GM15510 (cell line): Measurements from ENCODE around the gene HAPLN2.

ENCODE experiments used
- POLR2A ChIP-seq: IDR thresholded peaks from 3 replicates; pipeline ENCODE4 v1.6.1; 2011; ENCODE audit warnings: borderline replicate concordance; ENCODE audit not compliant: insufficient read length; ENCODE audit errors: extremely low read depth

The HAPLN2 gene

DNA sequence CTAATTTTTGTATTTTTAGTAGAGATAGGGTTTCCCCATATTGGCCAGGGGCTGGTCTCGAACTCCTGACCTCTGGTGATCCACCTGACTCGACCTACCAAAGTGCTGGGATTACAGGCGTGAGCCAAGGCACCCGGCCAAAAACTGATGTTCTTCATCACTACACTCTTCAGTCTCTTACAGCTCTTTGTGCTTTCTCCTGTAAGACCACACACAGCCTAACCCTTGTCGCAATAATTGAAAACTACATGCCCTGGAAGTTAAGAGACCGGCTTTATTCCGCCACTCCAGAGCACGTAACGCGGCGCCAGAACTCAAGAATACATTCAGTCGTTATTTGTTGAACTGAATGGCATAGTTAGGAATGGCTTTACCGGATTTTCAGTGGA, 18.5 kb upstream of the HAPLN2 start:
- TF ChIP-seq POLR2A = no peak

DNA sequence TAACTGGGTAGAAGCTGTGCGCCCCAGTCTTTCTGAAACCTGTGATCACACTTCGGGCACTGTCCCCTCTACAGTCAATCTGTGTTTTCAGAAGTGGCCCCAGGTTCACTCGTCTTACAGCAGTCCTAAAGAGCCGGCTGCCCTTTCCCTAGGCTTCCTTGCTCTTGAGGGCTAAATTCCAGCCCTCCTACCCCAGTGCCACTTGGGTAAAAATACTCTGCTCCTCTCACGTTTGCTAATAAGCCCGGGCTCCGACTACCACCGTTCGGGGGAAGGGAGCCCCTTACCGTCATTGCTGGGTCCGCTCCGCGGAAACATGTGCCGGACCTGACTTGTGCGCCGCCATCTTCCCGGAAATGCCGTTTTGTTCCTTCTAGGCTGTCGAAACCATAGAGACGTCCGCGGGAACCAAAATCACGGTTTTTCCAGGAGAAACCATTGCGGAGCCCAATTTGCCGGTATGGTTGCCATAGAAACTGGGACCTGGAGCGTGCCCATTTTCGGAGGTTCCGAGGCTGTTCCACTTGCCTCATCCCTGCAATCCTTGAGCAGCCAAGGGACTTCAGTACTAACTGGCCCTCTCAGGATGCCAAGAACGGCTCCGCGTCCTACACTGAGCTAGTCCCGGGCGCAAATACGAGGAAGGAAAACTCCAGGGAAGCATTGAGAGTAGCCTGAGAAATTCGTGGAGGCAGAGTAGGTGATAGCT, 17.9 kb upstream of the HAPLN2 start, which contains the start of gene GPATCH4:
GPATCH4 (minus strand) TSS at position 358 of the 709 bp plus-strand sequence.
- peak; percentile 82 for TF ChIP-seq POLR2A

DNA sequence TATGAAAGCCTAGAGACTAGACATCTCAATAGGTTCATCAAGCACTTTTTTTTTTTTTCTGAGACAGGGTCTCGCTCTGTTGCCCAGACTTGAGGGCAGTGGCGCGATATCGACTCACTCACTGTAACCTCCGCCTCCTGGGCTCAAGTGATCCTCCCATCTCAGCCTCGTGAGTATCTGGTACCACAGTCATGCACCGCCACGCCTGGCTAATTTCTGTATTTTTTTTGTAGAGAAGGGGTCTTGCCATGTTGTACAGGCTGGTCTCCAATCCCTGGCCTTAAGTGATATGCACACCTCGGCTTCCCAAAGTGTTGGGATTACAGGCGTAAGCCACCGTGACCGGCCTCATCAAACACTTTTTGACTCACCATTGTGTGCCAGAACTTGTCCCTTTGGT, 17.3 kb upstream of the HAPLN2 start:
- TF ChIP-seq POLR2A = no peak

DNA sequence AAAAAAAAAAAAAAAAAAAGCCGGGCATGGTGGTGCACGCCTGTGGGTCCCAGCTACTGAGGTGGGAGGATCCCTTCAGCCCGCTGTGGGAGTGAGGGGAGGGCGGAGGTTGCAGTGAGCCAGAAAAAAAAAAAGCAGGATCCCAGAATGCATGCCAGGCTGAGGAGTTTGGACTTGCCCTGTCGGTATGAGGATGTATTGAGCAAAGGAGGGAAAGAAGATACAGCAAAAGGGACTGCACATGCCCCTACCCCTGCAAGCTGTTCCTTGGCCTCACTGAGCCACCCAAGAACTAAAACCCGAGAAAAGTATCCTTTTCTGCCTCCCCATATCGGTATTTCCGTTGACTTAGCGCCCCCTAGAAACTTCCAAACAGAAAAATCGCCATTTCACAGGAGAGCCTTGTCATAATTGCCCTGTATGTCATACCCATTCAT, 16.6 kb upstream of the HAPLN2 start:
- TF ChIP-seq POLR2A = no peak

DNA sequence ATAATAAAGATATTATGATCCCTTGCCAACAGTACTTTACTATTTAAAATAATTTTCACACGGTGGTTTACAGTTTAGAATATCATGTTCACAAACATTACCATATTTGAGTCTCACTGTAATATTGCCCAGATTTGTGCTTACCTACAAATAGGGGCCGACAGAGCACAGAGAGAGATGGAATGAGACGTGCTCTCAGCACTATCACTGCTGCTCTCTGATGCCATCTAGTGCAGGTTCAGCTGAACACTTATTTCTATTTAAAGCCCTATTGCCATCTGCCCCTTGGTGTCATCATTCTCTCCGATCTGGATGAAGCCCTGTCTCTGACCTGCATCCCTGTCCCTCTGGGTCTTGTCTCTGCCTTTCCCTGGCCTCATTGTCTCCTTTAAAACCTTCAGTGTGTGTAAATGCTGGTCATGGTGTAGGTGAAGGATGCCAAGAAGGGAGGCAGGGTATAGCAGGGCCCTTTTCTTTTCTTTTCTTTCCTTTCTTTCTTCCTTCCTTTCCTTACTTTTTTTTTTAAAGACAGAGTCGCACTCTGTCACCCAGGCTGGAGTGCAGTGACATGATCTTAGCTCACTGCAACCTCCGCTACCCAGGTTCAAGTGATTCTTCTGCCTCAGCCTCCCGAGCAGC, 11.1 kb upstream of the HAPLN2 start:
- TF ChIP-seq POLR2A = no peak

DNA sequence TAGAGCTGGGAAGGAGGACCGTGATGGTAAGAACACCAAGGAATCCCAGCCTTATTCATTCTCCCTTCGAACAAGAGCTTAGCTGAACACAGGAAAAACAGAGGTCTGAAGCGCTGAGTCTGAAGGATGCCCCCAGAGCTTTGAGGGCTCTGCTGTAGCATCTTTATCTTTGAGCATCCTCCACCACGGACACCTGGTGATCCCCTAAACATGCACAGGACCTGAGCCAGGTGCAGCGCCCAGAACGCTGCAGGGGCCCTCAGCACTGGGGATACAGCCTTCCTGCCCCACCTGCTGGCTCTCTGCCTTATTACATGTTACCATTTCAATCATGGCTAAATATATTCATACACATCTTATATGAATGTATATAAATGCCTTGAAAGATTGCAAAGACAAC, 10.2 kb upstream of the HAPLN2 start:
- no peak for TF ChIP-seq POLR2A

DNA sequence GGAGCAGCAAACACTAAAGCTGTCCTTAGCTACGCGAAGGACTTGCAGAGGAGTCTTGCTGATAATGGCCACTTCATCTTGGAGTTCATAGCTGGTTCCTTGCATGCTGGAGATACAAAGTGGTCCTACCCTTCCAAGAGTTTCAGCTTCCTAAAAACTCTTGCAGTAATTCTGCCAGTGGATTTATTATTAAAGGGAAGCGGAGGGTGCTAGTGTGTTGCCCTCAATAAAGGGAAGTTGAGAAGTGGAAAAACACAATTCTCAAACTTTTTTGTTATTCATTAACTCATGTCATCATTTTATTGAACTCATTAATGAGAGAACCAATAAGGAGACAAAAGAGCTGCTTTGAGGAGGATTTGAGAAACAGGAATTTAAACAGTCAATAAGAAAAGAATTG, 6.5 kb upstream of the HAPLN2 start:
- no peak for TF ChIP-seq POLR2A

DNA sequence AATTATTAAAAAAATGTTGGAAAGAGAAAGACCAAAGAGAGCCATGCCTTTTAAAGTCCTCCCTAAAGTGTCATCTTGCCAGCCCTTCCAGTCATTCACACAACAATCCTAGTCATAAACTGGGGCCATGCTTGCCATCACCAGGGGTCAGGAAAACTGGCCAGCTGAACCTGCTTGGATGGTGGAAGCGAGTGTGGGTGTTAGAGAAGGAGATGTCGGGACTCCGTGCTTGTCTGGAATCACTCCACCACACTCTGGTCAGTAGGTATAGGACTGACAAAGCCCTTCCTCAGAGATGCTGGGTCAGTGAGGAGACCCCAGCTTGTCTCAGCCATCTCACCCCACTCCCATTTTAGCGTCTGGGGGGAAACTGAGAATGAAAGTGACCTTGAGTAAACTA, 3.3 kb upstream of the HAPLN2 start:
- TF ChIP-seq POLR2A = no peak

DNA sequence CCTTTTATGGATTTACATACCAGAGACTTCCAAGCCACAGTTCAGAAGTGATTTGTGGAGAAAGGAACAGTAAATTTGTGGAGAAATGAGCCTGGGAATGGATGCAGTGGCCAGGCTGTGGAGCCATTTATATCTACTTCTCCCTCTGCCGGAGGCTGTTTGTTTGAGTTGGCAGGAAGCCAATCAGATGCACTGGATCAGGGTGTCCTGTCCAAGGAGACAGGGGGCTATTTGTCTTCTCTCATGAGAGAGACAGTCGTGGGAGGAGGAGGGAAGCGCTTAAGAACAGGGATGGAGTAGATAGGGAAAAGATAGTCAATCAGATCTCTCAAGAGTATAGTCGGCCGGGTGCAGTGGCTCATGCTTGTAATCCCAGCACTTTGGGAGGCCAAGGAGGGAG, 2.8 kb upstream of the HAPLN2 start:
- no peak for TF ChIP-seq POLR2A

DNA sequence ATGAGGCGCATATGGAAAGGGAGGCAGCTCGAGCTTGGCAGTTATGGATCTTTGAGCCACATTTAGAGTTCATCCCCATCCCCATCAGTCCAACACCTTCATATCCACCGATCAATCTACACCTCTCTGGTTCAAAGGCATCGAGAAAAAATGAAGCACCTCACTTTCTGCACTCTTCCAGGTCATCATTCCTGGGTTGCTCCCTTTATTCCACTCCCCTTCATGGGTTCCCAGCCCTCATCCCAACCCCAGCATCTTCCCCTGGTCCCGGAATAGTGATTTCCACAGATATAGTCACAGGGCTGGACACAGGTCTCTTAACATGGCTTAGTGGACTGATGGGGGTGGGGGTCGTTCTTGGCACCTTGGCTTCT, 354 bp downstream of the HAPLN2 start:
- TF ChIP-seq POLR2A = no peak

DNA sequence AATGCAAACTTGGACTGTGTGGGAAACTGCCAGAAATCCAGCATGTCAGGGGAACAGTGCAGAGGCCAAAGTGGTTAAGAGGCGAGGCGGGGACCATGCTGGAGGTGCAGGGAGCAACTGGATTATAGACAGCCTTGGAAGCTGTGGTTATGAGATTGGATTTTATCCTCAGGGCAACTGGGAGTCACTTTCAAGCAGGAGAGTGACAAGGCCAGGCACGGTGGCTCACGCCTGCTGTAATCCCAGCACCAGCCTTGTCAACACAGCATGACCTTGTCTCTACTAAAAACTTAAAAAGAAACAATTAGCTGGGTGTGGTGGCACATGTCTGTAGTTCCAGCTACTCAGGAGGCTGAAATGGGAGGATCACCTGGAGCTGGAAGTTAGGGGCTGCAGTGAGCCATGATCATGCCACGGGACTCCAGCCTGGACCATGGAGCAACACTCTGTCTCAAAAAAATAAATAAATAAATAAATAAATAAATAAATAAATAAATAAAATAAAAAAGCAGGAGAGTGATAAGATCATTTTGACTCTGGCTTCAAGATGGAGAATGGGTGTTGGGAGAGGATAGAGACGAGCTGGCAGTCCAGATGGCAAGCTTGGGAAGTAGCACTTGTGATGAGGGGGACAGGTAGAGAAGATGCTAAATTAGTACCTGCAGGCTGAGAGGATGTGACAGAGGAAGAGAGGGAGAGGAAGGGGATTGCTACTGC, 3.5 kb downstream of the HAPLN2 start:
- no peak for TF ChIP-seq POLR2A

DNA sequence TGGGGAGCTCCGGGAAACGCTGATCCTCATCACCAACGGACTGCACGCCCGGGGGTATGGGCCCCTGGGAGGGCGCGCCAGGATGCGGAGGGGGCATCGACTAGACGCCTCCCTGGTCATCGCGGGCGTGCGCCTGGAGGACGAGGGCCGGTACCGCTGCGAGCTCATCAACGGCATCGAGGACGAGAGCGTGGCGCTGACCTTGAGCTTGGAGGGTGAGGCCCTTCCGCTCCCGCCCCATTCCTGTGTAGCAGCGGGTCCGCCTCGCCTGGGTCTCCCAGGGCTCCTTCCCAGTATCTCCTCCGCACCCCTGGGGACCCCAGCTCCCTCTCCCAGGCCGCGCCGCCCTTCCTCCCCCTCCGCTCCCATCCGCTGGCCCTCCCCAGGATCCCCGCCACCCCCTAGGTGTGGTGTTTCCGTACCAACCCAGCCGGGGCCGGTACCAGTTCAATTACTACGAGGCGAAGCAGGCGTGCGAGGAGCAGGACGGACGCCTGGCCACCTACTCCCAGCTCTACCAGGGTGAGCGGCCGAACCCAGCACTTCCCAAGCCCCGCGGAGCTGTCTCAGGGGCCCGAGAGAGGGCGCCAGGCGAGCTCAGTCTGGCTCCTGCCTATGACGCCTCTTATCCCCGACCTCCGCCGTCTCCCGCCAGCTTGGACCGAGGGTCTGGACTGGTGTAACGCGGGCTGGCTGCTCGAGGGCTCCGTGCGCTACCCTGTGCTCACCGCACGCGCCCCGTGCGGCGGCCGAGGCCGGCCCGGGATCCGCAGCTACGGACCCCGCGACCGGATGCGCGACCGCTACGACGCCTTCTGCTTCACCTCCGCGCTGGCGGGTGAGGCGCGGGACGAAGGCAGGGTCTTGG, 5.0 kb downstream of the HAPLN2 start:
- TF ChIP-seq POLR2A = no peak

DNA sequence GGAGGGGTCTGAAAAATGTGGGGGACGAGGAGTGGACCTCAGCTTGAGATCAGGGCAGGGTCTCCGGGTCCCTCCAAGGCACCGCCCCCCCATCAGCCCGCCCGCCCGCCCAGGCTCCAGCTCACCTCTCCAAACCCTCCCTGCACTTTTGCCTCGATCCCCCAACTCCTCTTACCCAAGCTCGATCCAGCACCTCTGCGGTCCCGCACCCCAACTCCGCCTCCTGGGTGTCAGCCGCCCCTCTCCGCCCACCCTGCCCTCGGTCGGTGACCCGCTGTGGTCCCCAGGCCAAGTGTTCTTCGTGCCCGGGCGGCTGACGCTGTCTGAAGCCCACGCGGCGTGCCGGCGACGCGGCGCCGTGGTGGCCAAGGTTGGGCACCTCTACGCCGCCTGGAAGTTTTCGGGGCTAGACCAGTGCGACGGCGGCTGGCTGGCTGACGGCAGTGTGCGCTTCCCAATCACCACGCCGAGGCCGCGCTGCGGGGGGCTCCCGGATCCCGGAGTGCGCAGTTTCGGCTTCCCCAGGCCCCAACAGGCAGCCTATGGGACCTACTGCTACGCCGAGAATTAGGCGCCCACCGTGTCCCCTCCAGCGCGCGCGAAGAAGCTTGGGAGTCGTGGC, 5.7 kb downstream of the HAPLN2 start:
- TF ChIP-seq POLR2A = no peak

DNA sequence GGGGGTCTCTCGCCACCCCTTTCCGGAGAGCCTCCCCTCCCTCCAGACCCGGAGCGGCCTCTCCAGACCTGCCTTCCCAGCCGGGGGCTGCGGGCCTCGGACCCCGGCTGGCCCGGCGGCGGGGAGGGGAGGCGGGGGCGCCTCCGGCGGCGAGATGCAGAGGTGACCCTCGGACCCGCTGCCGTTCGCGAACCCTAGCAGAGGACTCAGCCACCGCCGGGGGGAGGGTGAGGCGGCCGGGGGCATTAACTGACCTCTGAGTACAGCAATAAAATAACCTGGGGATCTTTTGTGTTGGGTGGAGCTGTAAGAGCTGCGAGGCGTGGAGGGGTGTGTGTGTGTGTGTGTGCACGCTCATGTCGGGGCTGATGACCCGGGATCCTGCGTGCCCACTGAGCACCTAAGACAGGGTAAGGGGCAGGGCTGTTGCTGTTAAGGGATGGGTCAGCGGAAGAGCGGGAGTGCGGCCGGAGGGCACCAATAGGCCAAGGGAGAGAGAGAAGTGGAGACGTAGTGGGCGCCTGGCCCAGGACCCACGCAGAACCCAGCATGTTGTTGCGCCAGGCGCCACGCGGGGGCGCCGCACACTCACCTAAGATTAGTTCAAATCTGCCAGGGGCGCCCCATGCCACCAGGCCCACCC, 6.3 kb downstream of the HAPLN2 start:
- no peak for TF ChIP-seq POLR2A
